ENCODE measurements around the gene PPFIBP1. TPM values are rescaled to one million over a fixed set of nuclear protein-coding genes. Genes with fewer than 3 reads are reported as not detected.

The PPFIBP1 gene
- total RNA-seq, 1 experiment from 2014 or later: 88.6 TPM

DNA sequence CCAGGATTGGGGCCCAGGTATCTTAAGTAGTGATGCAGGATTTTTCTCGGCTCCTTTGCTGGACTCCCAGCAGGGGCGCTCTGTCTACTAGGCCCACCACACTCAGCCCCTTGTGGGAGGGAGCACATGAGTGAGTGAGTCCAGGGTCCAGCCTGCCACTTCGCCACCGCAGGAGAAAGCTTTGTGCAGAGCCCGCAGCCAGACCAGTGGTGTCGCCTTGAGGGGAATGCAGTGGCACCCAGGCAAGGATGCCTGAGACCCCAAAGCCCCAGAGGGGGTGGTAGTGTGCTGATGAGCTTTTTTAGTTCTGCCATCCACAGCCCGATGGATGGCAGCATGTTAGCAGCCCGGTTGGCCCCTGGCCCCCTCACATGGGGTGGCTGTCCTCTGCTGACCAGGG, 181.3 kb downstream of the PPFIBP1 start:
- no TSS peak for BruUV-seq (replicated peaks)
- no peaks in the 10 kb centered on the region for H3K27me3 ChIP-seq (ENCODE audit: control insufficient read depth, insufficient read depth, low read length)
- H3K9me3 ChIP-seq (ENCODE audit: control insufficient read depth, insufficient read depth, low read depth, low read length): no peaks in the 10 kb centered on the region
- TF ChIP-seq SIN3A (IDR thresholded peaks at IDR 0.05; ENCODE audit: borderline replicate concordance, insufficient read depth, low read depth, low read length) (no peak), TCF7L2 (IDR thresholded peaks at IDR 0.05; ENCODE audit: low read depth, low read length) (no peak), POLR2AphosphoS5 (IDR thresholded peaks at IDR 0.05; ENCODE audit: low read depth, low read length) (no peak)
- TF ChIP-seq, protein P1, sequence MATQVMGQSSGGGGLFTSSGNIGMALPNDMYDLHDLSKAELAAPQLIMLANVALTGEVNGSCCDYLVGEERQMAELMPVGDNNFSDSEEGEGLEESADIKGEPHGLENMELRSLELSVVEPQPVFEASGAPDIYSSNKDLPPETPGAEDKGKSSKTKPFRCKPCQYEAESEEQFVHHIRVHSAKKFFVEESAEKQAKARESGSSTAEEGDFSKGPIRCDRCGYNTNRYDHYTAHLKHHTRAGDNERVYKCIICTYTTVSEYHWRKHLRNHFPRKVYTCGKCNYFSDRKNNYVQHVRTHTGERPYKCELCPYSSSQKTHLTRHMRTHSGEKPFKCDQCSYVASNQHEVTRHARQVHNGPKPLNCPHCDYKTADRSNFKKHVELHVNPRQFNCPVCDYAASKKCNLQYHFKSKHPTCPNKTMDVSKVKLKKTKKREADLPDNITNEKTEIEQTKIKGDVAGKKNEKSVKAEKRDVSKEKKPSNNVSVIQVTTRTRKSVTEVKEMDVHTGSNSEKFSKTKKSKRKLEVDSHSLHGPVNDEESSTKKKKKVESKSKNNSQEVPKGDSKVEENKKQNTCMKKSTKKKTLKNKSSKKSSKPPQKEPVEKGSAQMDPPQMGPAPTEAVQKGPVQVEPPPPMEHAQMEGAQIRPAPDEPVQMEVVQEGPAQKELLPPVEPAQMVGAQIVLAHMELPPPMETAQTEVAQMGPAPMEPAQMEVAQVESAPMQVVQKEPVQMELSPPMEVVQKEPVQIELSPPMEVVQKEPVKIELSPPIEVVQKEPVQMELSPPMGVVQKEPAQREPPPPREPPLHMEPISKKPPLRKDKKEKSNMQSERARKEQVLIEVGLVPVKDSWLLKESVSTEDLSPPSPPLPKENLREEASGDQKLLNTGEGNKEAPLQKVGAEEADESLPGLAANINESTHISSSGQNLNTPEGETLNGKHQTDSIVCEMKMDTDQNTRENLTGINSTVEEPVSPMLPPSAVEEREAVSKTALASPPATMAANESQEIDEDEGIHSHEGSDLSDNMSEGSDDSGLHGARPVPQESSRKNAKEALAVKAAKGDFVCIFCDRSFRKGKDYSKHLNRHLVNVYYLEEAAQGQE (IDR thresholded peaks at IDR 0.05; ENCODE audit: insufficient read depth in 1 of 2, low read depth in 2 of 2, low read length in 1 of 2): no peak
- TF ChIP-seq, protein P2, sequence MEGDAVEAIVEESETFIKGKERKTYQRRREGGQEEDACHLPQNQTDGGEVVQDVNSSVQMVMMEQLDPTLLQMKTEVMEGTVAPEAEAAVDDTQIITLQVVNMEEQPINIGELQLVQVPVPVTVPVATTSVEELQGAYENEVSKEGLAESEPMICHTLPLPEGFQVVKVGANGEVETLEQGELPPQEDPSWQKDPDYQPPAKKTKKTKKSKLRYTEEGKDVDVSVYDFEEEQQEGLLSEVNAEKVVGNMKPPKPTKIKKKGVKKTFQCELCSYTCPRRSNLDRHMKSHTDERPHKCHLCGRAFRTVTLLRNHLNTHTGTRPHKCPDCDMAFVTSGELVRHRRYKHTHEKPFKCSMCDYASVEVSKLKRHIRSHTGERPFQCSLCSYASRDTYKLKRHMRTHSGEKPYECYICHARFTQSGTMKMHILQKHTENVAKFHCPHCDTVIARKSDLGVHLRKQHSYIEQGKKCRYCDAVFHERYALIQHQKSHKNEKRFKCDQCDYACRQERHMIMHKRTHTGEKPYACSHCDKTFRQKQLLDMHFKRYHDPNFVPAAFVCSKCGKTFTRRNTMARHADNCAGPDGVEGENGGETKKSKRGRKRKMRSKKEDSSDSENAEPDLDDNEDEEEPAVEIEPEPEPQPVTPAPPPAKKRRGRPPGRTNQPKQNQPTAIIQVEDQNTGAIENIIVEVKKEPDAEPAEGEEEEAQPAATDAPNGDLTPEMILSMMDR (IDR thresholded peaks at IDR 0.05): no peak; the same call in 1 of the 2 replicates
- in situ Hi-C loops (cut with HindIII; ENCODE audit: low pct_unique_long_range_greater_than_20kb, low sequenced_read_pairs) (no loop called here), intact Hi-C loops (cut with micrococcal nuclease; ENCODE audit: unreplicated experiment) (loop anchor here (10.0 kb wide), 1 partner anchor 370 kb away; the partner anchor contains the start of gene BMAL2)
- DNase-seq (ENCODE audit: low read depth, low spot score) (no peak), ATAC-seq (no peak)
- H3K4me3 ChIP-seq (ENCODE audit: low read depth in 2 of 2, low read length in 2 of 2): no peak overlapping the region
- CTCF ChIA-PET: no interaction called here
- no peak overlapping the region; the same call in 1 of the 2 replicates for H3K27ac ChIP-seq (ENCODE audit: low read length)
- peaks cover 2% of the 10 kb centered on the region for H3K4me1 ChIP-seq (ENCODE audit: control insufficient read depth, insufficient read depth, low read length)
- no peaks in the 10 kb centered on the region for H3K36me3 ChIP-seq (ENCODE audit: control insufficient read depth, insufficient read depth, low read length)
- POLR2A ChIA-PET: no interaction called here

DNA sequence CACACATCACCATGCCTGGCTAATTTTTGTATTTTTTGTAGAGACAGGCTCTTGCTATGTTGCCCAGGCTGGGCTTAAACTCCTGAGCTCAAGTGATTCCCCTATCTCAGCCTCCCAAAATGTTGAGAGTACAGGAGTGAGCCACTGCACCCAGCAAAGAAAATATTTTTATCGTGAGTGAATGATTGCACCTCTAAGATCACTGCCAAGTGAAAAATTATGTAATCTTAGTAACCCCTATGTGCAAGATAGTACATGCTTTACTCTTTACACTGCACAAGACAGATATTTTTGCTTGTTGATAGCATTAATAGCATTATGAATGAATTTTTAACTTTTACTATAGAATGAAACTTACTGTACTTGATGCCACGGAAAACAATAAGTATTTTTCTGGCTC, 183.2 kb downstream of the PPFIBP1 start:
- DNase-seq (ENCODE audit: low read depth, low spot score) (no peak), ATAC-seq (no peak)
- H3K4me3 ChIP-seq (ENCODE audit: low read depth in 2 of 2, low read length in 2 of 2): no peak overlapping the region
- ChIA-PET POLR2A (no interaction called here), CTCF (no interaction called here)
- H3K27me3 ChIP-seq (ENCODE audit: control insufficient read depth, insufficient read depth, low read length): no peaks in the 10 kb centered on the region
- H3K4me1 ChIP-seq (ENCODE audit: control insufficient read depth, insufficient read depth, low read length): peaks cover 7% of the 10 kb centered on the region
- no peaks in the 10 kb centered on the region for H3K9me3 ChIP-seq (ENCODE audit: control insufficient read depth, insufficient read depth, low read depth, low read length)
- H3K27ac ChIP-seq (ENCODE audit: low read length): no peak overlapping the region
- TF ChIP-seq, protein P1 (IDR thresholded peaks at IDR 0.05; ENCODE audit: insufficient read depth in 1 of 2, low read depth in 2 of 2, low read length in 1 of 2): no peak
- TF ChIP-seq POLR2AphosphoS5 (IDR thresholded peaks at IDR 0.05; ENCODE audit: low read depth, low read length) (no peak), TCF7L2 (IDR thresholded peaks at IDR 0.05; ENCODE audit: low read depth, low read length) (no peak), SIN3A (IDR thresholded peaks at IDR 0.05; ENCODE audit: borderline replicate concordance, insufficient read depth, low read depth, low read length) (no peak)
- TF ChIP-seq, protein P2 (IDR thresholded peaks at IDR 0.05): no peak
- H3K36me3 ChIP-seq (ENCODE audit: control insufficient read depth, insufficient read depth, low read length): no peaks in the 10 kb centered on the region
- in situ Hi-C loops (cut with HindIII; ENCODE audit: low pct_unique_long_range_greater_than_20kb, low sequenced_read_pairs): no loop called here
- no TSS peak for BruUV-seq (replicated peaks)
- intact Hi-C loops (cut with micrococcal nuclease; ENCODE audit: unreplicated experiment): loop anchor here (10.0 kb wide), 1 partner anchor 372 kb away; the partner anchor contains the start of gene BMAL2
